ENCODE data around the gene CFAP299.
"Not testable (repeated sequence)": the region's sequence is repeated elsewhere in the genome, so short reads cannot be mapped to it uniquely, and the experiment has no call there.

The CFAP299 gene

DNA sequence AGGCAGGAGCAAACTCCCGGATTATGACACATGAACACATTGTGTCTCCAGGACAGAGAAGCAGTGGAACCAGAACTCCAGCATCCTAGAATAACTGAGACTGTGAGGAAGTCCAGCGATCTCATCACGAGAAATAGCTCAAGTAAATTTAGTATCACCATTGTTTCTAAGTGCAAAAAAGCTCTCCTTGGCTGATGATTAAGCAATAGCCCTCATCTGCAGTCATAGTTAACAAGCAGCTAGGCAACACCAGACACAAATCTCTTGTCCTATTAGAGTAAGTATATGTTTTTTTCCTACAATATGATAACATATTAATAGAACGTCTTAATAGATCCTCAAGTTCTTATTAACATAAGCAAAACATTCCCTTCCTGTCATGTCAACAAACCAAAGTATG, 2.4 kb upstream of the CFAP299 start:
- no peak for DNase-seq

DNA sequence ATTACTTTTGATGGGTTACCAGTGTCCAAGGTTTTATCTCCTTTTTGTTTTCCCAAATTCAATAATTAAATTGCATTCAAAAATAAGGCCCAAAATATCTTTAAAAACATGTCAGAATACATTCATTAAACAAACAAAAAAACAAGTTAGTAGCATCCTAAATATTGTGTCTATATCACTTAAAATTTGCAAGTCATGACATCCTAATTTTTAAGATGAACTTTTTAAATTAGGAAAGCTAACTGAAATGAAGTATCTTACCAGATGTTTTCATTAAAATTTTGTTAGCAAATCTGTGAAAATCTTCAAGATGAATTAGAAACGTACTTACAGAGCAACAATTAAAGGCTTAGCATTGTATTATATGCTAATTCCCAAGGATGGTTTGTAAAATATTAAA, 962 bp upstream of the CFAP299 start:
- no peak for DNase-seq

- DNase-seq = no peak
Observed at GRCh38 chr4:80335226-80335553, 340 bp upstream of the CFAP299 start.

GRCh38 chr4:80336582-80336981, 1.1 kb downstream of the CFAP299 start:
- DNase-seq = peak; percentile 65

GRCh38 chr4:80340036-80340435, 4.5 kb downstream of the CFAP299 start:
- no peak for DNase-seq

DNA sequence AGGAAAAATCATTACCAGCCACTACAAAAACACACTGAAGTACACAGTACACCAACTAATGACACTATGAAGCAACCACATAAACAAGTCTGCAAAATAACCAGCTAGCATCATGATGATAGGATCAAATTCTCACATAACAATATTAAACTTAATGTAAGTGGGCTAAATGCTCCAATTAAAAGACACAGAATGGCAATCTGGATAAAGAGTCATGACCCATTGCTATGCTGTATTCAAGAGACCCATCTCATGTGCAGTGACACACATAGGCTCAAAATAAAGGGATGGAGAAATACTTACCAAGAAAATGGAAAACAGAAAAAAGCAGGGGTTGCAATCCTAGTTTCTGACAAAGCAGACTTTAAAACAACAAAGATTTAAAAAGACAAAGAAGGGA, 7.2 kb downstream of the CFAP299 start:
- DNase-seq = not testable (repeated sequence)

- no peak for DNase-seq
Observed at GRCh38 chr4:80343887-80344286, 8.4 kb downstream of the CFAP299 start.

DNA sequence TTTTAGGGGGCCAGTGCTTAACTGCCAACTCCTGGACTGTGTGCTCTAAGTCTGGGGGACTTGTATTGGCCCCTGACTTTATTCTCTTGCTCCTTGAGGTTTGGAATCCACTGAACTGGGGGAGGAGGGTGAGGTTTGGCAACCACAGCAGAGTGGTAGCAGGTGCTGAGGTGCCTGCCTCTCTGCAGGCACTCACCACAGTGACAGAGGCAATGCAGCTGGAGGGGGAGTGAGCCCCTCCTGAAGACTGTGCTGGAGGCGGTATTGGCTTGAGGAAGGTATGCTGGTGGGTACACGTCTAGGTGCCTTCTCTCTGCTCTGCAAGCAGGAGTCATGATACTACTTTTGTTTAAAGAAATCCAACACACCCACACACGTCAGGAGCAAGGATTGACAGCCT, 24.6 kb downstream of the CFAP299 start:
- no peak for DNase-seq

GRCh38 chr4:80360900-80361299, 25.4 kb downstream of the CFAP299 start:
- DNase-seq = no peak

DNA sequence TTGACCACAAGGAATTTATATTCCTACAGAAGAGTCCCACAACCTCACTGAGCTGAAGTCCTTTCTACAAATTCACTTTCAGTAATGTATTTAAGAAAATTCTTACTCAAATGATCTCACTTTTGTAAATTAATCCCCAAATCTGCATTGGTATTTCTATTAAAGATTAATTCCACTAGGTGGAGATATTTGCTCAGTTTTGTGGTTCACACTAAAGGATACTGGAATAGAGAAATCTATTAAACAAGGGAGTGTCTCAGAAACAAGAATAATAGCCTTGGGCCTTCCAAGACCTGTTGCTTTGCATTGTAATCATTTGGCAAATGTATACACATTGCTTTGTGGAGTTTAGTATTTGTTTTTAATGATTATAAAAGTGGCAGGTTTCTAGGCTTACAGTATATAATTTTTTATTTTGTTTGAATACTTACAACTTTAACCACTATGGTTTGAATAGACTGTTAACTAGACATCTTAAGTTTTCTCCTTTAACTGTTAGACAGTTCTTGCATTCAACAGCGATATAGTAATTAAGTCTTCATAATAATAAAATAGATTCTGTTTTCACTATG, 25.9 kb downstream of the CFAP299 start:
- peak; percentile 33 for DNase-seq

GRCh38 chr4:80362578-80363181, 27.1 kb downstream of the CFAP299 start:
- DNase-seq = peak; percentile 28

DNA sequence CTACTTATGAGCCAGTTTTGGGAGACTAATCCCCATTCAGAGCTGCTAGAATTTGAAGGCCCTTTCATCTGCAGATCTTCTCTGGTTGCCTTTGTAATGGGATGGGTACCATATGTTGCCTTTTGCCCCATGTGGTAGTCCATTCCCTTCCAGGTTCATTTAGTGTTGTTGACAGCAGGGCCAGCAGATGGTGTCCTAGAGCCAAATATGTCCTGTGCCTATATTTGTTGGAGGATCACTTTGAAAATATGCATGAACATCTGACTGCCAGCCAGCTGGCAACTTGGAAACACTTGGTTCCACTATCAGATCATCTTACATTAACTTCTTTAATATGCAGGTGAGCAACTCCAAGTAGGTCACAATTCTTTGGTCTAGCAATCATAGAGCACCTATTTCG, 30.4 kb downstream of the CFAP299 start:
- DNase-seq = peak; percentile 48

GRCh38 chr4:80367737-80368136, 32.2 kb downstream of the CFAP299 start:
- no peak for DNase-seq

GRCh38 chr4:80370635-80371034, 35.1 kb downstream of the CFAP299 start:
- no peak for DNase-seq

GRCh38 chr4:80371046-80371445, 35.5 kb downstream of the CFAP299 start:
- DNase-seq = no peak

GRCh38 chr4:80374180-80374579, 38.6 kb downstream of the CFAP299 start:
- no peak for DNase-seq

GRCh38 chr4:80382090-80382832, 46.7 kb downstream of the CFAP299 start:
- no peak for DNase-seq

GRCh38 chr4:80385397-80386280, 50.1 kb downstream of the CFAP299 start:
- DNase-seq = no peak

DNA sequence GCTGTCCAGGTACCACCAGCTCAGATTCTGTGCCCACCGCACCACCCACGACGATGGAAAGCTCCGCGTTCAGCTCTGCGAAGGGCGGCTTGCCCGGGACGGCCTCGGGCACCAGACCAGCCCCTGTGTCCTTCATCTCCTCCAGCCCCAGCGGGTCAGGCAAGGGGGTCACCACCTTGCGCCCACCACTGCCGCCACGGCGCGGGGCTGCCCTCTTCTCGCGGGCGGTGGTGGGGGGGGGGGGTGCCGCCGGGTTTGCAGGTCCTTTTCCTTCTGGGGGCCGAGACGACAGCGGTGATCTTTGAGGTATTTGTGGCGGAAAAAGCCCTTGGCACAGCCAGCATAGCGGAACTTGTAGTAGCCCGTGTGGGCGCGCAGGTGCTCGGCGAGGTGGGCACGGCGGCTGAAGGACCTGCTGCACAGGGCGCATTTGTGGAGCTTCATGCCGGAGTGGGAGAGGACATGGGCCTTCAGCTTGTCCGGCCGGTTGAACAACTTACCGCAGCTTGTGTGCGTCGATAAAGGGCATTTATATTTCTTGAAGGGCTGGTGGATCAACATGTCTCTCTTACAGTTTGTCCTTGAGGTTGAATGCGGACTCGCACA, 50.9 kb downstream of the CFAP299 start:
- DNase-seq = no peak

GRCh38 chr4:80387390-80388283, 52.1 kb downstream of the CFAP299 start:
- no peak for DNase-seq

DNA sequence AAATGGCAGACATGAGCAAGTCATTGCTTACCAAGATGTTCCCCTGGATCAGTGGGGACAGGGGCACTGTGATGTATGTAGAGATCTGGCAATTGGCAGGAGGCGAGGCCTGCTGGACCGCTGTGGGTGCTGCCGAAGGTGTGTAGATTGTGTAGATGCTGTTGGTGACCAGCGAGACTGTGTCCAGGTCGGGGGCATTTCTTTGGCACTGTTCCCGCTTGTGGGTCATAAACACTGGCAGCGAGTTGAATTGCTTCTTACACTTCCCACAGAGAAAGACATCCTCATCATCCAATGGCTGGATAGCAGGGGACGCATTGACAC, 52.7 kb downstream of the CFAP299 start:
- no peak for DNase-seq

DNA sequence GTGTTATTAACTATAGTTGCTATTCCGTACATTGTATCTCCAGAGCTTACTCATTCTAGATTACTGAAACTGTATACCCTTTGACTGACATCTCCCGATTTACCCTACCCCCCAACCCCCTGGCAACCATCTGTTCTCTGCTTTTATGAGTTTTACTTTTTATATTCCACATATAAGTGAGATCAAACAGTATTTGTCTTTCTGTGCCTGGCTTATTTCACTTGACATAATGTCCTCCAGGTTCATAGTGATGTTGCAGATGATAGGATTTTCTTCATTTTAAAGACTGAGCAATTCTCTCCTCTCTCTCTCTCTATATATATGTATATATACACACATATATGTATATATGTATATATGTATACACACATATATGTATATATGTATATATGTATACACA, 54.6 kb downstream of the CFAP299 start:
- no peak for DNase-seq

Measured in COR-L47 (cell line).